HL-60 (cell line): ENCODE results near the gene PRRC2B.
"Not testable (repeated sequence)": the region's sequence is repeated elsewhere in the genome, so short reads cannot be mapped to it uniquely, and the experiment has no call there.

Experiments used
- DNase-seq, 2 experiments: peaks; one replicate each; pipeline ENCODE4 v3.0.0-alpha.2; 2010 to 2020; ENCODE audit warnings: low read depth in 1 of 2, low spot score in 1 of 2
- H3K27ac ChIP-seq: fragments of 250-450 bp; sonication (Bioruptor Pico); replicated peaks from 2 replicates; pipeline ENCODE4 v1.5.1; 2020; ENCODE audit warnings: mild to moderate bottlenecking, moderate library complexity
- H3K27me3 ChIP-seq: fragments of 250-450 bp; sonication (Bioruptor Pico); 2 replicates; pipeline ENCODE4 v1.5.1; 2021; ENCODE audit warnings: mild to moderate bottlenecking, moderate library complexity; ENCODE audit not compliant: insufficient read depth, poor library complexity, severe bottlenecking
- H3K4me3 ChIP-seq: replicated peaks from 2 replicates; pipeline ENCODE4 v1.5.1; 2011; ENCODE audit warnings: mild to moderate bottlenecking, control low read depth, low read length; ENCODE audit not compliant: insufficient read depth
- CTCF ChIP-seq: IDR thresholded peaks from one replicate; pipeline ENCODE4 v1.5.1; 2011; ENCODE audit warnings: low read length, control low read depth, inconsistent platforms; ENCODE audit not compliant: insufficient read depth
- GABPA ChIP-seq: IDR thresholded peaks from 2 replicates; pipeline ENCODE4 v1.6.1; 2012; ENCODE audit warnings: low read depth
- POLR2AphosphoS5 ChIP-seq: IDR thresholded peaks from 2 replicates; pipeline ENCODE4 v1.6.1; 2012; ENCODE audit warnings: low read depth
- REST ChIP-seq: IDR thresholded peaks from 2 replicates; pipeline ENCODE4 v1.6.1; 2012; ENCODE audit warnings: low read depth; ENCODE audit not compliant: insufficient replicate concordance
- SPI1 ChIP-seq: IDR thresholded peaks from 2 replicates; pipeline ENCODE4 v1.6.1; 2012; ENCODE audit warnings: low read depth, mild to moderate bottlenecking, borderline replicate concordance

PRRC2B gene

DNA sequence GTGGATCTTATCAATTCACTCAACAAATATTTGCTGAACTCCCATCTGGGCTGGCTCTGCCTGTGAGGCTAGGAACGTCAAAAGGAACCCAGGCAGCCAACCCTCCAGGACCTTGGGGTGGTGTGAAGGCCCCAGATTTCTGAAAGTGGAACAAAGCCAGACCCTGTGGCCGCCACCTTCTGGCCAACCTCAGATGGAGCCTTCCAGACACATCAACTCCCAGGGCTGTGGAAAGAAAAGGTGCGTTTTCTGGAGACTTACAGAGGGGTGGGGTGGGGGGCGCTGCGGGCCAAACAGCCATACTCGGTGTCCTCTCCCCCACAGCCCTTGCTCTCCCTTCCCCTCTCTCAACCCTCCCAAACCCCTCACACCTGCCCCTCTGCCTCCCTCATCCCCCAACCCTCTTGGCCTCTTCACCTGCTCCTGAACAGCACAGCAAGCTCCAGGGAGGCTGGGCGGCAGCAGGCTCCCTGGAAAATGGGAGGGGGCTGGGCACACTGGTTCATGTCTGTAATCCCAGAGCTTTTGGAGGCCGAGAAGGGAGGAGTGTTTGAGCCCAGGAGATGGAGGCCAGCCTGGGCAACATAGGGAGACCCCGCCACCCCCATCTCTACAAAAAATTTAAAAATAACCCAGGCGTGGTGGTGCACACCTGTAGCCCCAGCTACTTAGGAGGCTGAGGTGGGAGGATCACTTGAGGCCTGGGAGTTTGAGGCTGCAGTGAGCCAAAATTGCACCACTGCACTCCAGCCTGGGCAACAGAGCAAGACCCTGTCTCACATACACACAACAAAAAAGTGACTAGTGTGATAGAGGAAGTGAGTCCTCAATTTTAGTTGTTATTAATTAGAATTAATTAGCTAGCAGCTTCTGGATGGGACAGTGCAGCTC lies 45.0 kb upstream of the PRRC2B start:
- DNase-seq, result no peak
- Histone ChIP-seq H3K27ac (no peak overlapping the region), H3K27me3 (no peaks in the 10 kb centered on the region), H3K4me3 (no peak overlapping the region)
- TF ChIP-seq REST (no peak), GABPA (no peak), CTCF (no peak), POLR2AphosphoS5 (no peak), SPI1 (no peak)

DNA sequence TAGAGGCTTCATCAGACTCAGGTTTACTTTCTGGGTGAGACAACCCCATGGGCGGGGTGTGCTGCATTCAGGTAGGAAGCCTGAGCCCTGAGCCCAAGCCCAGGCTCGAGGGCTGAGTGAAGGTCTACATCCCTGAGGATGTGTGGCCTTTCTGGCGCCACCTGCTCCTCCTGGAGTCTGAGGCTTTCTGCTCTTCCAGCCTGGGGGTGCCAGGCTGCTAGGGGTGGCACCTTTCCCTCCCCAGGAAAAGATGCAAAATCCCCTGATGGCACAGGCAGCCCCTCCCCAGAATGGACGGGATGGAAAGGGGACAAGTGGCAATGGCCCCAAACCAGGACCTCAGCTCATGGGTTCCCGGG lies 44.4 kb upstream of the PRRC2B start:
- Histone ChIP-seq H3K27me3 (no peaks in the 10 kb centered on the region), H3K27ac (no peak overlapping the region), H3K4me3 (no peak overlapping the region)
- no peak for DNase-seq
- TF ChIP-seq GABPA, result no peak
- TF ChIP-seq SPI1, result no peak
- no peak for TF ChIP-seq POLR2AphosphoS5
- TF ChIP-seq CTCF, result no peak
- no peak for TF ChIP-seq REST

DNA sequence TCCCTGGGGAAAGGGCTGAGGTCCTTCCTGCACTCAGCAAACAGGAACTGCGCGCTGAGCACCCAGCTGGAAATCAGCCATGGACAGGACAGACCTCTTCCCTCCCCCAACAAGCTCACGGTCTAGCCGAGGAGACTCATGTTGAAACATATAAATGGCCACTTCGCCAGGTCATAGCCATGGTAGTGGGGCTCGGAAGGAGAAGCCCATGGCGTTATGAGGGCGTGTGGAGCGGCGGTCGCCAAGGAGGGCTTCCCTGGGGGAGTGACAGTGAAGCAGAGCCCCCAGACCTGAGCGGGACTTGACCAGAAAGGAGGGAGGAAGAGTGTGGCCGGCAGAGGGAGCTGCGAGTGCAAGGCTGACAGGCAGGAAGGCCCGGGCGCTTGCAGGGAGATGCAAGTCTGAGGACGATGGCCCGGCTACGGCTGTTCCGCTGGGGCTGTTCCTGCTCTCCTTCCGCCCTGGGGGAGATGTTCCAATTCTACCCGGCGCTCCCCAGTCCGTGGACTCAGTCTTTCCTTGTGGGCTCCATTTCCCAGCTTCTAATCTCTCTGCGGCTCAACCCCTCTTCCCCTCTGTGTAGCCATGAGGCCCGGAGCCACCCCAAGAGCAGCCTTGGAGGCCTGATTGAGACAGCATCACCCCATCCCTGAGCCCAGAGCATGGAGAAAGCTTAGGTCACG lies 43.9 kb upstream of the PRRC2B start:
- peak; percentile 75 to 91 for DNase-seq
- no peak; the same call in 1 of the 2 replicates for TF ChIP-seq SPI1
- no peak for TF ChIP-seq POLR2AphosphoS5
- peak; percentile 68 for TF ChIP-seq CTCF
- no peaks in the 10 kb centered on the region for H3K27me3 ChIP-seq
- peak overlapping the region; percentile 19 for H3K4me3 ChIP-seq
- H3K27ac ChIP-seq, result no peak overlapping the region

- H3K27me3 ChIP-seq, H3K4me3 ChIP-seq: not testable (repeated sequence)
- peak overlapping the region; percentile 78 for H3K27ac ChIP-seq
- peak; percentile 53; the same call in 1 of the 2 replicates for TF ChIP-seq SPI1
- peak; percentile 61 to 70 for DNase-seq
Observed at GRCh38 chr9:131356479-131356878, 37.4 kb upstream of the PRRC2B start.
